ENCODE measurements around the gene VWA7.

The VWA7 gene

GRCh38 chr6:31744422-31744821 lies 32.7 kb downstream of the VWA7 start:
- DNase-seq: no peak

GRCh38 chr6:31742894-31743293 lies 34.2 kb downstream of the VWA7 start:
- DNase-seq: no peak

- DNase-seq: no peak
Observed at GRCh38 chr6:31741815-31742214, 35.3 kb downstream of the VWA7 start.

GRCh38 chr6:31740397-31741223 lies 36.5 kb downstream of the VWA7 start:
- DNase-seq: no peak

- peak; percentile 97 for DNase-seq
Observed at GRCh38 chr6:31739639-31740396, 37.3 kb downstream of the VWA7 start, which contains the start of gene MSH5. Gene MSH5 (plus strand): TSS chr6:31740005. CDS start chr6:31740467, 462 bp downstream.

- peak; percentile 83 for DNase-seq
Observed at GRCh38 chr6:31737991-31738979, 38.8 kb downstream of the VWA7 start.

GRCh38 chr6:31737315-31737990 lies 39.7 kb downstream of the VWA7 start:
- DNase-seq: peak; percentile 21

GRCh38 chr6:31736768-31737314 lies 40.3 kb downstream of the VWA7 start:
- no peak for DNase-seq

GRCh38 chr6:31736021-31736767 lies 40.9 kb downstream of the VWA7 start, which contains the start of gene CLIC1:
Gene CLIC1 (minus strand): TSS chr6:31736530. CDS start chr6:31736300, 230 bp downstream.
- DNase-seq: peak; percentile 79

GRCh38 chr6:31734821-31735406 lies 42.2 kb downstream of the VWA7 start:
- peak; percentile 81 for DNase-seq

GRCh38 chr6:31734247-31734820 lies 42.8 kb downstream of the VWA7 start:
- no peak for DNase-seq

- DNase-seq: no peak
Observed at GRCh38 chr6:31733734-31734133, 43.4 kb downstream of the VWA7 start.

- DNase-seq: no peak
Observed at GRCh38 chr6:31732029-31732428, 45.1 kb downstream of the VWA7 start.

GRCh38 chr6:31730631-31731086 lies 46.5 kb downstream of the VWA7 start:
- no peak for DNase-seq

- DNase-seq: peak; percentile 78
Observed at GRCh38 chr6:31729979-31730630, 47.0 kb downstream of the VWA7 start.

- peak; percentile 85 for DNase-seq
Observed at GRCh38 chr6:31729515-31729978, 47.6 kb downstream of the VWA7 start.

GRCh38 chr6:31728767-31729514 lies 48.2 kb downstream of the VWA7 start, which contains the start of gene DDAH2:
Gene DDAH2 (minus strand): TSS chr6:31729299. CDS start chr6:31729161, 138 bp downstream.
- no peak for DNase-seq
